HG03045 (cell line): ENCODE data around the gene SH3BGRL3.
"Not testable (repeated sequence)": the region's sequence is repeated elsewhere in the genome, so short reads cannot be mapped to it uniquely, and the experiment has no call there.

Experiments
- ATAC-seq: cut with Tn5 transposase; IDR thresholded peaks from one replicate; pipeline ENCODE4 v1.9.1; 2021; ENCODE audit warnings: mild to moderate bottlenecking, moderate library complexity; ENCODE audit not compliant: unreplicated experiment

Gene SH3BGRL3

DNA sequence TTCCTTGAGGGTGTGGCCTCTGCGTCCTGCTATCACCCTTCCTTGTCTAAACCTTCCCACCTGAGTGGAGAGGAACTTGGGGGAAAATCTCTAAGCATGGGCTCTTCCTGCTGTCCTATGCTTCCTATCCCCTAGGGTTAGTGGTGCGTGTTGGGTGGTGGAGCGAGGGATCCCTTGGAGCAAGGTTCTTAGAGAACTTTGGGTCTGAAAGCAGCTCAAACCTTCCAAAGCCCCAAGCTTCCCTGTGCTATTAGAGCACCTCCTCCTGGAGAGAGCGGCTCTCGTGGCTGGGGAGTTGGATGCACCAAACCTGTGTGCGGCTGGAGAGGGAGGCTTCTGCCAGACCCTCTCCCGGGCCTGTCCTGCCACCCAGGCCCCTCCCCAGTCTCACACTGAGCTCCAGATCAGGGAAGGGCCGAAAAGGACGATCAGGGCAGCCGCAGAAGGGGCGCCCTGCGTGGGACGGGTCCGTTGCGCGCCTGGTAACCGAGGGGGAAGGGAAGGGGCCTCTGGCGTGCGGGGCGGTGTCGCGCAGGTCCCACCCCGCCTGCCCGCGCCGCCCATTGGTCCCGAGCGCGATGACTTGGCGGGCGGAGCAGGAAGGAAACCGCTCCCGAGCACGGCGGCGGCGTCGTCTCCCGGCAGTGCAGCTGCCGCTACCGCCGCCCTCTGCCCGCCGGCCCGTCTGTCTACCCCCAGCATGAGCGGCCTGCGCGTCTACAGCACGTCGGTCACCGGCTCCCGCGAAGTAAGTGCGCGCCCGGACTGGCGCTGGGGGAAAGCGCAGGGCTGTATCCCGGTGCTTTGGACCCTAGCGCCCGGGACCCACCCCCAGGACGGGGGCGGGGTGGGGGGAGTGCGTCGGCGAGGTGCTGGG is at the start of gene SH3BGRL3:
Gene SH3BGRL3 (plus strand): TSS at position 631 of the 877 bp plus-strand sequence. CDS start 70 bp downstream, at position 701.
- ATAC-seq = peak; percentile 76

DNA sequence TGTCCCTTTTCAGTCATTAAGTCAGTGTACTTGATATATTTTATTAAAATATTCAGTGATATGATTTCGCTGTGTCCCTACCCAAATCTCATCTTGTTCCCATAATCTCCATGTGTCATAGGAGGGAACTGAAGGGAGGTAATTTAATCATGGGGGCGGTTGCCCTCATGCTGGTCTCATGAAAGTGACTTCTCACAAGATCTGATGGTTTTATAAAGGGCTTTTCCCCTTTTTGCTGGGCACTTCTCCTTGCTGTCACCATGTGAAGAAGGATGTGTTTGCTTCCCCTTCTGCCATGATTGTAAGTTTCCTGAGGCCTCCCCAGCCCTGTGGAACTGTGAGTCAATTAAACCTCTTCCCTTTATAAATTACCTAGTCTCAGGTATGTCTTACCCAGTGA is 49.2 kb upstream of the SH3BGRL3 start:
- not testable (repeated sequence) for ATAC-seq

DNA sequence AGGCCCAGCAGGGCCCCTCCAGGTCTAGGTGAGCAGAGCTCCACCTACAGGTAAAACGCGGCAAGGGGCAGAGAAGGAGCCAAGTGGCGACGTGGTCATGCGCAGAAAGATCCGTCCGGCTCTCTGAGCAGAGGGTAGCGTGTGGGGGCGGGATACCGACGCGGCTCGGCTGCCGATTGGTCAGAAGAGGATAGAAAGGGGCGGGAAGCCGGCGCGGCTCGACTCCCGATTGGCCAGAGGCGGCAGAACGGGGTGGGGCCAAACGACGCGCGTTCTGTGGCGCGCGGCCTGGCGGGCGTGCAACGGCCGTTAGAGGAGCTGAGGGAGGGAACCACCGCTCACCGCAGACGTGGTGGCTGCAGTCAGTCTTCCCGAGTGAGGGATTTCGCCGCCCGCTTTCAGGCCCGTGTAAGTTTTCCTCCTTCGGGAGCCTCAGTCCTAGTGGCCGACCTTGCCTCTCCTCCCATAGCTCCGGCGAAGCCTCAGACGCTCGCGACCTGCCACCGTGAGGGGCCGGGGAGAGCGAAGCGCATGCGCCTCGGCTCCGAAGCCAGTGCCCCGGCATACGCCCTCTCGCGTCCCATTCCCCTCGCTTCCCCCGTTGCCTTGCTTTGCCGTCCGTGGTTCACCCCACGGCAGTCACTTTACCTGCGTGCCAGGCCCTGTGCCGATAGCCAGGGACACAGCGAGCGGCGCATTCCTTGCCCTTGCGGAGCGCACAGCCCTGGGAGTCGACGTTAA is 45.8 kb upstream of the SH3BGRL3 start, which contains the start of gene CEP85:
Gene CEP85 (plus strand): TSS at position 298 of the 741 bp plus-strand sequence. CDS start 5,584 bp downstream, outside the sequence.
- peak; percentile 93 for ATAC-seq

DNA sequence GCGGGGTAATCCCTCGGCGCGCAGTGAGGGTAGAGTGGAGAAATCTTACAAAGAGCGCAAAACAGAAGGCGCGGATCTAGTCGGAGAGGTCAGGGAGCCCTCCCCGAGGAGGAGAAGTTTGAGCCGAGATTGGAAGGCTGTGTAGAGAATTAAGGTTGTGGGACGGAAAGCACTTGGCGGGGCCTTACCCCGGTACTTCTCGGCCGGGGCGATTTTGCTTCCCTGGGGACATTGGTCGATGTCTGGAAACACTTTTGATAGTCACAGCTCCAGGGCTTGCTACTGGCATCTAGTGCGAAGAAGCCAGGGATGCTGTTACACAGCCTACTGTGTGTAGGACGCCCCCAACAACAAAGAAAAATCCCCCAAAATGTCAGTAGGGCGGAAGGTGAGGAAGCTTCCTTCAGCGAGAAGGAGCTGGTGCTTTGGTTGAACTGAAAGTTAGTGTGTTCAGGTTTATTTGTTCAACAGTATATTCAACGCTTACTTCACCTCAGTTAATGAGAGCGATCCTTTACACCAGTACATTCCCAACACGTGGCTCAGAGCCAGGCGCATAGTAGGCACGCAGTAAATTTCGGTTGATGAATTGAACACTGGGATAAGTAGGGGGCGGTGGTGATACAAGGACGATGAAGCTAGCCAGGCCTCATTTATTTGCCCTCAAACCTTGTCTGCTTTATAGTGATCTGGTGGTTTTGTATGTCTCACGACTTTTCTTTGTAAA is 45.1 kb upstream of the SH3BGRL3 start:
- ATAC-seq = peak; percentile 1

DNA sequence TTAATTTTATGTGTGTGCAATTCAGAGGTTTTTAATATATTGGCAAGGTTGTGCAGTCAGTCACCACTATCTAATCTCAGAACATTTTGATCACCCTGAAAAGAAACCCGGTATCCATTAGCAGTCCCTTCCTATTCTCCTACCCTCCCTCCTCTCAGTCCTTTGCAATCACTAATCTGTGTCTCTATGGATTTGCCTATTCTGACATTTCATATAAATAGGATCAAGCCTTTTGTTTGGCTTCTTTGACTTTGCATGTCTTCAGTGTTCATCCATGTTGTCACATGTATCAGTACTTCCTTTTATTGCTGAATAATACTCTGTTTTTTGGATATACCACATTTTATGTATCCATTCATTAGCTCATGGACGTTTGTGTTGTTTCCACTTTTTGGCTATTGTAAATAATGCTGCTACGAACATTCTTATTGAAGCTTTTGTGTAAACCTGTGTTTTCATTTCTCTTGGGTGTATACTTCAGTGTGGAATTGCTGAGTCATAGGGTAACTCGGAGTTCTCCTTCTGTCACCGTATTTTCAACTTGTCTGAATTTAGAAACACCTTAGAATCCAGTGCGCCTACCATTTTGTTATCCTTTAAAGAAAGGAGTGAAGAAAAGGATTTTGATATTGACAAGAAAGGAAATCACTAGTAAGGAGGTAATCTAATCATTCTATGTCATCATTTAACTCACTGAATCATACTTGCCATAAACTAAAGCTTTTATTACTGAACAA is 42.5 kb upstream of the SH3BGRL3 start:
- ATAC-seq = no peak

DNA sequence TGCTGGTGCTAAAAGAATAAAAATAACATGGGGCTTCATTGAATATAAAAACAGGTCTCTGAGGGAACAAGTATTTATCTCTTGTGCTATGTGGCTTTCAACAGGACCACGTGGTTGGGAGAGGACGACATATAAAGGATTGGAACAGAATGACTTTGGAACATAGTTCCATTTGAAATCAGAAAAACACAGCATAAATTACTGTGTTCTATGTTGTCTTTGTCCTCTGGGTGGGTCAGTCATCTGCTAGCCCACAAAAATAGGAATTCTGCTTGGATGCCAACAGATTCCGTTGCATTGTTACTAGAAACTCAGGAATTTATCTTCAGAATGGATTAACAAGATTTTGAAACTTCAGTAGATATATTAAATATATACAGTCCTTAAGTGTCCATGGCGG is 40.0 kb upstream of the SH3BGRL3 start:
- no peak for ATAC-seq

DNA sequence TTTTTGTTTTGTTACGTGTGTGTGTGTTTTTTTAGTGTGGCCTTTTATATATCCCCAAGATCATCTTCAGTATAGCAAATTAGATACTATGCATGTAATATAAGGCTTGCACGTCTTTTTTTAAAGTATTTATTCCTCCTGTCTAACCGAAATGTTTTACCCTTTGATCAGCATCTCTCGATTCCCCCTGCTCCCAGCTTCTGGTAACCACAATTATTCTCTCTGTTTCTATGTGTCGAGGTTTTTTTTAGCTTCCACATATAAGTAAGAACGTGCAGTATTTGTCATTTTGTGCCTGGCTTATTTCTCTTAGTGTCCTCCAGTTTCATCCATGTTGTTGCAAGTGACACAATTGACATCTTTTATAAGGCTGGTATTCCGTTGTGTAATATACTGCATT is 27.2 kb upstream of the SH3BGRL3 start:
- no peak for ATAC-seq

DNA sequence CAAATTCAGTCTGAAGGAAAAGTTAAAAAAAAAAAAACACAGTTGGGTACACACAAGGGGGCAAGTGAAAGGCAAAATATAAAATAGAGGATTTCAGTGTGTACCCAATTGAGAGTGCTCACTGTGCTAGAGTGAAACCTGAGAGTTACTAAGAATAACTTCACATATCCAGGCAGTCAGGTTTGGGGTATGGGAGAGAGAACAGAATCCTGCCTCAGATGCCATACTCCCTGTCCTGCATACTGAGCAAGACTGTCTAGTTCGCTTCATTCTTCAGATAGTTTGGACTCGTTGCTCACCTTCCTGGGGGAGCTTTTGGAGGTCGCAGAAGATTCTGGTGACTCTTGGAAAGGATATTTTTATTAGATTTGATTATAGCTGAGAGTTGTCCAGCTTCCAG is 25.5 kb upstream of the SH3BGRL3 start:
- no peak for ATAC-seq

DNA sequence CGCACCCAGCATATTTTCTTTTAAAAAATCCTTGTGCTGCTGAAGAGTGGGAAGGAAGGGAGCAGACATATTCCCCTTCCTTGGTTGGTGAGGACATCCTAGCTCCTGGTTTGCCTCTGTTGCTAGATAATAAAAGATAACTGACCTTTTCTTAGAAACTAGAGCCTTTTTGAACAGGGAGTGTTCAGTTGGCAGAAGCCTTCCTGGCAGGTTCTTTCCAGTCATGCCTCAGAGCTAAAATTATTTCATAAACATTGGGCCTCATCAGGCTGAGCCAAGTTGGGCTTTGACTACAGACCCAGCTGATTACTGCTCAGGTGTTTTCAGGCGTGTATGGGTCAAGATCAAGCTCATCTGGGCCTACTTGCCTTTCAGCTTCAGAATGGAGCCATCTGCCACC is 22.7 kb upstream of the SH3BGRL3 start:
- ATAC-seq = no peak

DNA sequence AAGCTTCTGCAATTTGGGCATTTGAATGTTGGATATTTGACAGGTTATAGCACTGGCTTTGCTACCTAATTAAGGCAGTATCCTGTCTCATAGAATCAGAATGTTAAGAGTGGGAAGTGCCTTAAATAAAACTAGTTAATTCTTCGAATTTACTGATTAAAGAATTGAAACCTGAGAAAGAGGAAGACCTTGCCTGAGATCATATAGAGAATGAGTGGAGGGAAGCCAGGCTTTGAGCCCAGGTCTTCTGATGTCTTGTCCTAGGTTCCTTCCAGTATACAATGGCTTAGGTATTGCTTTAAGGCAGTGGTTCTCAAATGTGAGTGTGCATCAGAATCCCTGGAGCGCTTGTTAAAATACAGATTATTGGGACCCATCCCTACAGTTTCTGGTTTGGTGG is 20.9 kb upstream of the SH3BGRL3 start:
- no peak for ATAC-seq

DNA sequence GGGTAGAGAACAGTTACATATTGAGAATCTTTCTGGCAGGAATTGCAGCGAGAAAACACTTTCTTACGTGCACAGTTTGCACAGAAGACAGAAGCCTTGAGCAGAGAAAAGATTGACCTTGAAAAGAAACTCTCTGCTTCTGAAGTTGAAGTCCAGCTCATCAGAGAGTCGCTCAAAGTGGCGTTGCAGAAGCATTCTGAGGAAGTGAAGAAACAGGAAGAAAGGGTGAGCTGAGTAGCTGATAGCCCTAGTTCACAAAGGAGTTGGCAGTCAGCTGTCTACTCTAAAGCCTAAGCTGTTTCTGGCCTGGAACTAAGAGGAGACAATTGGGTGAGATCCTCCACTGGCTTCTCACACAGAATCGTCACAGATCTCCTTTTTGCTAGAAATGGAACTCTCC is 20.3 kb upstream of the SH3BGRL3 start:
- ATAC-seq = no peak

DNA sequence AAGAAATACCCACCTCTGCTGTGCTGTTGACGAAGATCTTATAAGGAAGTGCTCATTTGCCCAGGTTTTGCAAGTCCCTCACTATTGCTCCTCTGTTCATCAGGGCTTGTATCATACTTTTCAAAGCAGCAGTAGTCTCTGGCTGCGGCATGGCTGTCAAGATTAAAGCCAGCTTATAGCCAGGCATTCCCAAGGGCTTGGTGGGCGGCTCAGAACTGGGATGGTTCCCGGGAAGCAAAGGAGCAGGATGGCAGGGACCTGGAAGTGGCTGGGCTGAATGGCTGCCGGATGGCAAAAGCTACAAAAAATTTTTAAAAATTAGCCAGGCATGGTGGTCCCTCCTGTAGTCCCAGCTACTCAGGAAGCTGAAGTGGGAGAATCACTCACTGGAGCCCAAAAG is 16.7 kb upstream of the SH3BGRL3 start:
- no peak for ATAC-seq

DNA sequence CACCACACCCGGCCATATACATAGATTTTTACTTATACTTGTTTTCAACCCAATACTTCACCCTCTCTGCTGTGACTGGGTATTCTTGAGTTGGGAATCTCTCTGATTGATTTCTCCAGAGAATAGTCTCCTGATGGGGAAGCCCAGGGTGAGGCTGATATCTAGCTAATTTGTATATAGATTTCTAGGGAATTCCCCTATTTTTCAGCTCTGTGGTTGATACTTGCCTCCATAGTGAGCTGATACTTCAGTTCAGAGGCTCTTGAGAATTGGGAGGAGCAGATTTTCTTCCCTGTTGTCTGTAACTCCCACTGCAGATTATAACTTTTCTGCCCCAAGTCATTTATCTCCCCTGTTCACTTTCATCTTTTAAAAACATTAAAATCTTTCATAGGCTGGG is 14.5 kb upstream of the SH3BGRL3 start:
- ATAC-seq = no peak

DNA sequence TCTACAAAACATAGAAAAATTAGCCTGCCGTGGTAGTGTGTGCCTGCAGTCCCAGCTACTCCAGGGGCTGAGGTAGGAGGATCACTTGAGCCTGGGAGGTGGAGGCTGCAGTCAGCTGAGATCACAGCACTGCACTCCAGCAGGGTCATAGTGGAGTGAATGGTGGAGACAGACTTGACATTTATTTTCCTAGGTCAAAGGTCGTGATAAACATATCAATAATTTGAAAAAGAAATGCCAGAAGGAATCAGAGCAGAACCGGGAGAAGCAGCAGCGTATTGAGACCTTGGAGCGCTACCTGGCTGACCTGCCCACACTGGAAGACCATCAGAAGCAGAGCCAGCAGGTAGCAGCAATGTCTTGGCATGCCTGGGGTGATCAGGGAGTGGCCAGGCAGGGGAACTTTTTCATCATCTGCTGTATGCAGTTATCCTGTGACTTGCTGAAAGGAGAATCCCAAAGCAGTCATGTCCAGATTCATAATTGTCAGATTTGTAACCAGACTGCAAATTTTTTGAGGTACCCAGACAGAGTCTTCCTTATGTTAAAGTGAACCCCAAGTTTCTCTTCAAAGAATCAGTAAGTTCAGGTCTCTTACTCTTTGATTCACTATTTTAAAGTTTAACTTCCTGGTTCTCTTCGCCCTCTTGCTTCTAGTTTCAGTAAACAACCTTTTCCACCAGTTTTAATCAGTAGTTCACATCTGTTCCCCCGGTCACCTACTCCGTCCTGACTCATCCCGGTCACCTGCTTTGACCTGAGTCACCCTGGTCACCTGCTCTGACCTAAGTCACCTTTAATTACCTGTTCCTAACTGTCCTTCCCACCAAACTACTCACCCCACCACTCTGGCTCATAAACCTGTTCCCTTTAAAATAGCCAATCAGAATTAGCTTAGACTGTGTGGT is 11.3 kb upstream of the SH3BGRL3 start:
- ATAC-seq = no peak

DNA sequence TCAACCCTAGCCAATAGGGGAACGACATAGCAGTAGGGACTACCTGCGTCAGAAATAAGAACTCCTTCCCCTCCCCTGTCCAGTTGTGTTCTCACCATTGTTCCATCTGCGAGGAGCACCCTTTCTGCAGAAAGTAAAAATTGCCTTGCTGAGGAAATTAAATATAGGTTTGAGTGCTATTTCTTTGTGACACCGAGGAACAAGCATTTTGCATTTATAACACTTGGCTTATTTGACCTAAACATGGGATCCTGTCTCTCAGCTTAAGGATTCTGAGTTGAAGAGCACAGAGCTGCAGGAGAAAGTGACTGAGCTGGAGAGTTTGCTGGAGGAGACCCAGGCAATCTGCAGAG is 10.7 kb upstream of the SH3BGRL3 start:
- no peak for ATAC-seq

DNA sequence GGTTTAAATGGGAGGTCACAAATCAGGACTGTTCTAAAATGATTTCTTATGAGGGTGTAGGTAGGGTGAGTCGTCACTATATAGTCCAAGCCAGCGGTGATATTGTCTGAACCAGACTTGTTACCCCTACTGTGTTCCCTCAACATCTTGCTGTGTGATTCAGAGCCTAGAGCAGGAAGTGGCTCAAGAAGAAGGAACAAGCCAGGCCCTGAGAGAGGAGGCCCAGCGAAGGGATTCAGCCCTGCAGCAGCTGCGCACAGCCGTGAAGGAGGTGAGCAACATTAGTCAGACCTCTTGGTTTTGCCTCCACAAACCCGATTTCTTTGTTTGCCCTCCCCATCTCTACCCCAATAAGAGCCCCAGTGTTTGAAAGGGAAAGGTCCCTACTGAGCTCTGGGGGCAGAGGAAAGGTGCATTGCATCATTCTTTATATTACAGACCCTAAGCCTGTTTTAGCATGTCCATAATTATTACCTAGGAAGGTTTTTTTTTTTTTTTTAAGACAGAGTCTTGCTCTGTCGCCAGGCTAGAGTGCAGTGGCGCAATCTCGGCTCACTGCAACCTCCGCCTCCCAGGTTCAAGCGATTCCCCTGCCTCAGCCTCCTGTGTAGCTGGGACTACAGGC is 5.0 kb upstream of the SH3BGRL3 start:
- ATAC-seq = no peak

DNA sequence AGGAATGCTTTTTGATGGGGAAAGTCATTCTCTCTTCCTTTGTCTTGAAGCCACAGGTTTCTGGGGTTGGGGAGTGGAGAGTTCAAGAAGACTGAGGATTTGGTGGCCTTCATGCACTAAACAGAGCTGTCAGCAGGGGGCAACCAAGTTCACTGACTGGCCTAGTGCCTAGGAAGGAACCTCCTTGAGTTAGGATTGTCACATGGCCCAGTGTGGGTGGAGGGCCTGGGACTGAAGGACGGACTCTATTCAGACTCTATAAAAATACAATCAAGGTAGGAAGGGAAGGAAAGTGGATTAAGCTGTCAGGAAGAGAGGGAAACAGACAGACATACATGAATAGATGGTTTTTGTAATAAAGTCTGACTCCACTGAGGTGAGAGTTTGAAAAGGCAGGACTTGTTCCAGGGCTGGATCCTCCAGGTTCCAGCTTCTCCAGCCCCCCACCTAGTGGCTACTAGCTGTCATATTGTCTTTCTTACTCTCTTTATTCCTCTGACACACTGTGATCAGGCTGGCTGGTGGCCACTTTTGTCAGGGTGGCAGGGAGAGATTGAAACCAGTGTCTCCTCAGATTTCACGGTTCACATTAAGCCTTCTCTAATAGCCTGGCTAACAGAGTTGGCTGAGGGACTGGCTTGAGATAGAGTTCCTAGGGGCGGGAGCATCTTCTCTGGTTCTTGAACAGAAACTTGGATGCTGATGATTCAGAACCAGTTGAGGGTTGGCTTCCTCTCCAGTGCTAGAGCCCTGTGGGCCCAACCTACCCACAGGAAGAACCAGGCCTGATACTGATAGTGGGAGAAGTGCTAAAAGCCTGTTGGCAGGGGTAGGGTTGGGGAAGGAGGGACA is 4.1 kb upstream of the SH3BGRL3 start:
- no peak for ATAC-seq

DNA sequence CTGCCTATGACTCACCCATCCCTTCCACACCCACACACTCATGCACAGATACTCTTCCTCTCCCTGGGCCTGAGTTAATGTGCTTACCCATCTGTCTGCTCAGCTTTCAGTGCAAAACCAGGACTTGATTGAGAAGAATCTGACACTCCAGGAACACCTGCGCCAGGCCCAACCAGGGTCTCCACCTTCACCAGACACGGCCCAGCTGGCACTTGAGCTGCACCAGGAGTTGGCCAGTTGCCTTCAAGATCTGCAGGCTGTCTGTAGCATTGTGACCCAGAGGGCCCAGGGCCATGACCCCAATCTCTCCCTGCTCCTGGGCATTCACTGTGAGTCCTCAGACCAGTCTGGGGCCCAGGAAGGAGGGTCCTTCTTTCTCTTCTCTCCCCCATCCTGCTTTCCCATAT is 3.5 kb upstream of the SH3BGRL3 start:
- ATAC-seq = no peak
